Keratinocyte (primary cell): ENCODE measurements around the gene EGLN1. TPM values are rescaled to one million over a fixed set of nuclear protein-coding genes. Genes with fewer than 3 reads are reported as not detected.

Experiments
- DNase-seq: peaks from one replicate; pipeline ENCODE4 v3.0.0-alpha.2; 2011; ENCODE audit warnings: low read depth, missing footprints, low spot score
- FAIRE-seq: peaks from 2 replicates; lab custom pipeline; 2011; peaks lifted over from hg19 to GRCh38; lab: Jason Lieb, UNC
- H2AFZ ChIP-seq: 2 replicates; pipeline ENCODE4 v1.6.0; 2012; ENCODE audit warnings: low read length, control low read depth, inconsistent platforms; ENCODE audit not compliant: control insufficient read depth
- H3K27ac ChIP-seq: 2 replicates; pipeline ENCODE4 v1.5.1; 2011; ENCODE audit warnings: low read length; ENCODE audit not compliant: control insufficient read depth, insufficient read depth
- H3K27me3 ChIP-seq: 3 replicates; pipeline ENCODE4 v1.6.0; 2011; ENCODE audit warnings: low read length; ENCODE audit not compliant: control insufficient read depth, insufficient read depth; ENCODE audit errors: extremely low read depth
- H3K36me3 ChIP-seq, 2 experiments: 2 replicates in 1 of 2; 3 replicates in 1 of 2; pipeline ENCODE4 v1.5.1; 2011; ENCODE audit warnings: low read length in 2 of 2, mild to moderate bottlenecking in 1 of 2; ENCODE audit not compliant: control insufficient read depth in 2 of 2, insufficient read depth in 2 of 2; ENCODE audit errors: extremely low read depth in 1 of 2
- H3K4me1 ChIP-seq: 3 replicates; pipeline ENCODE4 v1.5.1; 2011; ENCODE audit warnings: low read length; ENCODE audit not compliant: control insufficient read depth, insufficient read depth; ENCODE audit errors: extremely low read depth
- H3K4me2 ChIP-seq: 3 replicates; pipeline ENCODE4 v1.6.0; 2011; ENCODE audit warnings: low read depth, low read length; ENCODE audit not compliant: control insufficient read depth, insufficient read depth; ENCODE audit errors: extremely low read depth
- H3K4me3 ChIP-seq, 3 experiments: fragments of 200-600 bp in 1 of 3; sonication (generic) in 1 of 3; 2 replicates in 2 of 3; 3 replicates in 1 of 3; pipeline ENCODE4 v1.5.1; 2011 to 2016; ENCODE audit warnings: low read length in 3 of 3, mild to moderate bottlenecking in 3 of 3, control low read depth in 2 of 3, inconsistent platforms in 1 of 3, low read depth in 1 of 3, mixed read lengths in 1 of 3, mixed run types in 1 of 3, moderate library complexity in 1 of 3; ENCODE audit not compliant: control insufficient read depth in 2 of 3, insufficient read depth in 2 of 3; ENCODE audit errors: extremely low read depth in 1 of 3
- H3K79me2 ChIP-seq: 2 replicates; pipeline ENCODE4 v1.6.0; 2012; ENCODE audit warnings: low read length; ENCODE audit not compliant: control insufficient read depth, insufficient read depth
- H3K9ac ChIP-seq: 3 replicates; pipeline ENCODE4 v1.6.0; 2011; ENCODE audit warnings: low read length; ENCODE audit not compliant: control insufficient read depth, insufficient read depth; ENCODE audit errors: extremely low read depth
- H3K9me1 ChIP-seq: 3 replicates; pipeline ENCODE4 v1.6.0; 2011; ENCODE audit warnings: low read length; ENCODE audit not compliant: control insufficient read depth, insufficient read depth; ENCODE audit errors: extremely low read depth
- H3K9me3 ChIP-seq: 2 replicates; pipeline ENCODE4 v1.5.1; 2012; ENCODE audit warnings: low read depth, low read length; ENCODE audit not compliant: control insufficient read depth
- H4K20me1 ChIP-seq: 3 replicates; pipeline ENCODE4 v1.6.0; 2011; ENCODE audit warnings: low read length; ENCODE audit not compliant: control insufficient read depth, insufficient read depth; ENCODE audit errors: extremely low read depth
- EZH2 ChIP-seq: IDR thresholded peaks from one replicate; pipeline ENCODE4 v1.6.1; 2012; ENCODE audit warnings: inconsistent platforms, mild to moderate bottlenecking, low read length, moderate library complexity
- dilution Hi-C: fragments of 300-500 bp; cut with MboI; formaldehyde crosslinking; loops from one replicate; pipeline ENCODE4 v1.7.0; 2020; ENCODE audit warnings: low sequenced_read_pairs; ENCODE audit not compliant: extremely low pct_ligation_motif_present
- polyA plus RNA-seq, 5 experiments: library from polyadenylated mRNA; depleted of rRNA in 3 of 5; stranded (reverse) in 3 of 5; stranded (forward) in 1 of 5; unstranded in 1 of 5; fragments of >200 nt; gene quantifications; 1 replicate in 1 of 5; 2 replicates in 3 of 5; 3 replicates in 1 of 5; pipeline versions ENCODE4 v1.2.1 to v1.2.3, GENCODE V29; 2011 to 2012; ENCODE audit warnings: missing spikeins in 2 of 5, low read depth in 1 of 5, low replicate concordance in 1 of 5
- TF ChIP-seq, protein P1 (sequence below), 3 experiments: IDR thresholded peaks in 1 of 3; conservative IDR thresholded peaks in 1 of 3; optimal IDR thresholded peaks in 1 of 3; 2 replicates in 2 of 3; 3 replicates in 1 of 3; pipeline versions ENCODE3 to v1.5.1; 2011; ENCODE audit warnings: low read length in 3 of 3, mild to moderate bottlenecking in 3 of 3, moderate library complexity in 2 of 3, control low read depth in 1 of 3, inconsistent platforms in 1 of 3; ENCODE audit not compliant: insufficient read depth in 2 of 3; ENCODE audit errors: extremely low read depth in 1 of 3

Gene EGLN1
- polyA plus RNA-seq, 1 donor (not counting 4 experiments of a cell fraction or from before 2014, with no cell fraction given): 34.1 TPM

GRCh38 chr1:231376101-231376500, 46.0 kb downstream of the EGLN1 start:
- TF ChIP-seq, protein P1, sequence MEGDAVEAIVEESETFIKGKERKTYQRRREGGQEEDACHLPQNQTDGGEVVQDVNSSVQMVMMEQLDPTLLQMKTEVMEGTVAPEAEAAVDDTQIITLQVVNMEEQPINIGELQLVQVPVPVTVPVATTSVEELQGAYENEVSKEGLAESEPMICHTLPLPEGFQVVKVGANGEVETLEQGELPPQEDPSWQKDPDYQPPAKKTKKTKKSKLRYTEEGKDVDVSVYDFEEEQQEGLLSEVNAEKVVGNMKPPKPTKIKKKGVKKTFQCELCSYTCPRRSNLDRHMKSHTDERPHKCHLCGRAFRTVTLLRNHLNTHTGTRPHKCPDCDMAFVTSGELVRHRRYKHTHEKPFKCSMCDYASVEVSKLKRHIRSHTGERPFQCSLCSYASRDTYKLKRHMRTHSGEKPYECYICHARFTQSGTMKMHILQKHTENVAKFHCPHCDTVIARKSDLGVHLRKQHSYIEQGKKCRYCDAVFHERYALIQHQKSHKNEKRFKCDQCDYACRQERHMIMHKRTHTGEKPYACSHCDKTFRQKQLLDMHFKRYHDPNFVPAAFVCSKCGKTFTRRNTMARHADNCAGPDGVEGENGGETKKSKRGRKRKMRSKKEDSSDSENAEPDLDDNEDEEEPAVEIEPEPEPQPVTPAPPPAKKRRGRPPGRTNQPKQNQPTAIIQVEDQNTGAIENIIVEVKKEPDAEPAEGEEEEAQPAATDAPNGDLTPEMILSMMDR (optimal IDR thresholded peaks at IDR 0.05 in 1 of 3, IDR thresholded peaks at IDR 0.05 in 1 of 3, conservative IDR thresholded peaks at IDR 0.05 in 1 of 3; ENCODE audit: extremely low read depth in 1 of 3, insufficient read depth in 2 of 3, low read length in 3 of 3): no peak
- no peak for TF ChIP-seq EZH2
- Histone ChIP-seq H3K9me1 (no peaks in the 10 kb centered on the region), H3K79me2 (peaks cover 42% of the 10 kb centered on the region), H3K27ac (no peak overlapping the region), H3K9ac (no peak overlapping the region), H4K20me1 (no peaks in the 10 kb centered on the region), H3K27me3 (no peaks in the 10 kb centered on the region), H3K4me2 (no peak overlapping the region), H3K9me3 (no peaks in the 10 kb centered on the region), H3K4me3 (no peak overlapping the region), H3K4me1 (peaks cover 10% of the 10 kb centered on the region), H2AFZ (no peak overlapping the region), H3K36me3 (no peaks in the 10 kb centered on the region)
- dilution Hi-C loops: no loop called here
- no peak for FAIRE-seq
- no peak for DNase-seq

- H2AFZ ChIP-seq: no peak overlapping the region
- dilution Hi-C loops: no loop called here
- H3K27ac ChIP-seq: no peak overlapping the region
- no peak overlapping the region for H3K4me2 ChIP-seq
- no peaks in the 10 kb centered on the region for H3K9me1 ChIP-seq
- H3K36me3 ChIP-seq: peaks cover 0 to 2% of the 10 kb centered on the region in 2 experiments
- no peak overlapping the region for H3K4me3 ChIP-seq
- TF ChIP-seq, protein P1 (optimal IDR thresholded peaks at IDR 0.05 in 1 of 3, IDR thresholded peaks at IDR 0.05 in 1 of 3, conservative IDR thresholded peaks at IDR 0.05 in 1 of 3; ENCODE audit: extremely low read depth in 1 of 3, insufficient read depth in 2 of 3, low read length in 3 of 3): no peak
- TF ChIP-seq EZH2: no peak
- H3K79me2 ChIP-seq: peaks cover 32% of the 10 kb centered on the region
- H3K9me3 ChIP-seq: no peaks in the 10 kb centered on the region
- H3K4me1 ChIP-seq: peaks cover 10% of the 10 kb centered on the region
- H3K9ac ChIP-seq: no peak overlapping the region
- no peaks in the 10 kb centered on the region for H3K27me3 ChIP-seq
- FAIRE-seq: no peak
- no peak for DNase-seq
- no peaks in the 10 kb centered on the region for H4K20me1 ChIP-seq
These were observed 47.7 kb downstream of the EGLN1 start for GRCh38 chr1:231374394-231374793.
